ENCODE results near the gene SYT1. TPM values are rescaled to one million over a fixed set of nuclear protein-coding genes. Genes with fewer than 3 reads are reported as not detected.

Gene SYT1
- polyA plus RNA-seq, 3 donors: 0.72 TPM; not detected in 2

DNA sequence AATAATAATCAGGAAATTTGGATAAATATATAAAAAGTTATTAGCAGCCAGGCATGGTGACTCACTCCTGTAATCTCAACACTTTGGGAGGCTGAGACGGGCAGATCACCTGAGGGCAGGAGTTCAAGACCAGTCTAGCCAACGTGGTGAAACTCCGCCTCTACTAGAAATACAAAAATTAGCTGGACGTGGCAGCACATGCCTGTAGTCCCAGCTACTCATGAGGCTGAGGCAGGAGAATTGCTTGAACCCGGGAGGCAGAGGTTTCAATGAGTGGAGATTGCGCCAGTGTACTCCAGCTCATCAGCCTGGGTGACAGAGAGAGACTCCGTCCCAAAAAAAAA, 64.5 kb downstream of the SYT1 start:
- no peak overlapping the region for H3K4me2 ChIP-seq (replicated peaks; ENCODE audit: extremely low read depth, low read length, poor library complexity, severe bottlenecking)
- TF ChIP-seq, protein P1, sequence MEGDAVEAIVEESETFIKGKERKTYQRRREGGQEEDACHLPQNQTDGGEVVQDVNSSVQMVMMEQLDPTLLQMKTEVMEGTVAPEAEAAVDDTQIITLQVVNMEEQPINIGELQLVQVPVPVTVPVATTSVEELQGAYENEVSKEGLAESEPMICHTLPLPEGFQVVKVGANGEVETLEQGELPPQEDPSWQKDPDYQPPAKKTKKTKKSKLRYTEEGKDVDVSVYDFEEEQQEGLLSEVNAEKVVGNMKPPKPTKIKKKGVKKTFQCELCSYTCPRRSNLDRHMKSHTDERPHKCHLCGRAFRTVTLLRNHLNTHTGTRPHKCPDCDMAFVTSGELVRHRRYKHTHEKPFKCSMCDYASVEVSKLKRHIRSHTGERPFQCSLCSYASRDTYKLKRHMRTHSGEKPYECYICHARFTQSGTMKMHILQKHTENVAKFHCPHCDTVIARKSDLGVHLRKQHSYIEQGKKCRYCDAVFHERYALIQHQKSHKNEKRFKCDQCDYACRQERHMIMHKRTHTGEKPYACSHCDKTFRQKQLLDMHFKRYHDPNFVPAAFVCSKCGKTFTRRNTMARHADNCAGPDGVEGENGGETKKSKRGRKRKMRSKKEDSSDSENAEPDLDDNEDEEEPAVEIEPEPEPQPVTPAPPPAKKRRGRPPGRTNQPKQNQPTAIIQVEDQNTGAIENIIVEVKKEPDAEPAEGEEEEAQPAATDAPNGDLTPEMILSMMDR (IDR thresholded peaks at IDR 0.05): no peak
- DNase-seq: no peak
- Mint-ChIP-seq H3K27ac (no peak overlapping the region), H3K27me3 (ENCODE audit: low read depth in 3 of 3) (peaks cover 0 to 1% (median 1%) of the 10 kb centered on the region in 3 donors), H3K9me3 (peaks cover 0 to 3% (median 2%) of the 10 kb centered on the region in 7 donors), H3K36me3 (no peaks in the 10 kb centered on the region), H3K4me3 (no peak overlapping the region), H3K4me1 (no peaks in the 10 kb centered on the region)
- no peak overlapping the region for H3K27ac ChIP-seq (ENCODE audit: low read depth in 1 of 2, low read length in 2 of 2)
- H3K36me3 ChIP-seq (replicated peaks in 1 of 2; ENCODE audit: control insufficient read depth in 1 of 2, insufficient read depth in 2 of 2, low read length in 2 of 2): no peaks in the 10 kb centered on the region
- H3K4me1 ChIP-seq (ENCODE audit: control insufficient read depth in 1 of 2, insufficient read depth in 2 of 2, low read length in 2 of 2): no peaks in the 10 kb centered on the region
- intact Hi-C loops (cut with micrococcal nuclease): no loop called here
- no peaks in the 10 kb centered on the region for H3K27me3 ChIP-seq (ENCODE audit: control insufficient read depth in 2 of 2, insufficient read depth in 2 of 2, low read length in 2 of 2)
- H3K9me3 ChIP-seq (replicated peaks in 1 of 2; ENCODE audit: control insufficient read depth in 1 of 2, insufficient read depth in 1 of 2, low read length in 2 of 2): no peaks in the 10 kb centered on the region
- no peaks in the 10 kb centered on the region for H3K79me2 ChIP-seq (ENCODE audit: insufficient read depth, low read length)
- no peaks in the 10 kb centered on the region for H4K20me1 ChIP-seq (ENCODE audit: insufficient read depth, low read length)
- H2AFZ ChIP-seq (ENCODE audit: insufficient read depth, low read depth, low read length, poor library complexity, severe bottlenecking): no peak overlapping the region
- H3K4me3 ChIP-seq (replicated peaks in 1 of 3; ENCODE audit: low read depth in 2 of 3, low read length in 3 of 3): no peak overlapping the region
- 89% methylated on average over 5 of the region's 7 CpGs for WGBS (ENCODE audit: insufficient coverage)
- no peak overlapping the region for H3K9ac ChIP-seq (ENCODE audit: insufficient read depth, low read length, poor library complexity, severe bottlenecking)

DNA sequence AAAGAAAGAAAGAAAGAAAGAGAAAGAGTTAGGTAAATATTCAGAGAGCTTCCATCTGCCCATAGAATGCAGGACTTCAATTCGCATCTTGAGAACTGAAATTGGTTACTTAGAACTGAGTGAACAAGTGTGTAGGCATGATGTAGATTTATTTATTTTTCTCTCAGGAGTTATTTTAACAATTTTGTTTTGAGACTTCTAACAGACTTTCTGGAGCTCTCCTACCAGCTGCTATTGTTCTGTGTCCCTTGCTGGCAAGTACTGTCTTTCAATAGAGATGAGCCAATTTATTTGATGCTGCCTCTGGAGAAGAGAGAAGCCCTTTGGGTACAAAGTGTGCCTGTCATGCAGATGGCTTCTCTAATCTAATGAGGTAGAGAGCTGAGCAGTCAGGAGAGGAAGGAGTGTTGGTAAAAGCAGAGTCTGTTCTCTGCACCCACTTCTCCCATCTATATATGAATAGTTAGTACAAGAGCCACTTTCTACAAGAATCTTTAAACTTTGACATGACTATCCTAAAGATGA, 67.0 kb downstream of the SYT1 start:
- Mint-ChIP-seq H3K4me3 (no peak overlapping the region), H3K36me3 (no peaks in the 10 kb centered on the region), H3K9me3 (peaks cover 0 to 3% (median 2%) of the 10 kb centered on the region in 7 donors), H3K27ac (no peak overlapping the region), H3K27me3 (ENCODE audit: low read depth in 3 of 3) (peaks cover 0 to 1% (median 1%) of the 10 kb centered on the region in 3 donors), H3K4me1 (no peaks in the 10 kb centered on the region)
- no peaks in the 10 kb centered on the region for H3K36me3 ChIP-seq (replicated peaks in 1 of 2; ENCODE audit: control insufficient read depth in 1 of 2, insufficient read depth in 2 of 2, low read length in 2 of 2)
- no peaks in the 10 kb centered on the region for H3K27me3 ChIP-seq (ENCODE audit: control insufficient read depth in 2 of 2, insufficient read depth in 2 of 2, low read length in 2 of 2)
- no peak overlapping the region for H2AFZ ChIP-seq (ENCODE audit: insufficient read depth, low read depth, low read length, poor library complexity, severe bottlenecking)
- H4K20me1 ChIP-seq (ENCODE audit: insufficient read depth, low read length): no peaks in the 10 kb centered on the region
- intact Hi-C loops (cut with micrococcal nuclease): no loop called here
- H3K4me1 ChIP-seq (ENCODE audit: control insufficient read depth in 1 of 2, insufficient read depth in 2 of 2, low read length in 2 of 2): no peaks in the 10 kb centered on the region
- H3K27ac ChIP-seq (ENCODE audit: low read depth in 1 of 2, low read length in 2 of 2): no peak overlapping the region
- no peak overlapping the region for H3K4me2 ChIP-seq (replicated peaks; ENCODE audit: extremely low read depth, low read length, poor library complexity, severe bottlenecking)
- no CpG with 5 or more reads among the region's 1 CpG for WGBS (ENCODE audit: insufficient coverage)
- no peak overlapping the region for H3K4me3 ChIP-seq (replicated peaks in 1 of 3; ENCODE audit: low read depth in 2 of 3, low read length in 3 of 3)
- H3K9ac ChIP-seq (ENCODE audit: insufficient read depth, low read length, poor library complexity, severe bottlenecking): no peak overlapping the region
- TF ChIP-seq, protein P1 (IDR thresholded peaks at IDR 0.05): no peak
- no peaks in the 10 kb centered on the region for H3K9me3 ChIP-seq (replicated peaks in 1 of 2; ENCODE audit: control insufficient read depth in 1 of 2, insufficient read depth in 1 of 2, low read length in 2 of 2)
- no peak for DNase-seq
- H3K79me2 ChIP-seq (ENCODE audit: insufficient read depth, low read length): no peaks in the 10 kb centered on the region

Data from CD14-positive monocyte (primary cell).